Activated naive CD4-positive, alpha-beta T cell treated with anti-CD3 and anti-CD28 coated beads, Interleukin-2, amount 10 ng/mL, durations not matched to agents 7 days and 5 days (primary cell): ENCODE measurements around the gene SNX14.
"Not testable (repeated sequence)": the region's sequence is repeated elsewhere in the genome, so short reads cannot be mapped to it uniquely, and the experiment has no call there.

Experiments
- CTCF ChIA-PET: fragments of 350-600 bp; sonication (Branson Sonifier 250); formaldehyde crosslinking; loops from one replicate; lab custom pipeline; 2021; ENCODE audit warnings: antibody characterized with exemption; lab: Charles Lee
- DNase-seq: peaks from one replicate; pipeline ENCODE4 v3.0.0-alpha.2; 2020
- H3K27ac Mint-ChIP-seq: one replicate; pipeline ENCODE4 v1.8.0; 2021; ENCODE audit warnings: mild to moderate bottlenecking, moderate library complexity, mixed read lengths
- H3K27me3 Mint-ChIP-seq: one replicate; pipeline ENCODE4 v1.8.0; 2021; ENCODE audit warnings: mild to moderate bottlenecking, mixed read lengths
- H3K36me3 Mint-ChIP-seq: one replicate; pipeline ENCODE4 v1.8.0; 2021; ENCODE audit warnings: mixed read lengths
- H3K4me1 Mint-ChIP-seq: one replicate; pipeline ENCODE4 v1.8.0; 2021; ENCODE audit warnings: mixed read lengths
- H3K4me3 Mint-ChIP-seq: one replicate; pipeline ENCODE4 v1.8.0; 2021; ENCODE audit warnings: mild to moderate bottlenecking, moderate library complexity, mixed read lengths
- H3K9me3 Mint-ChIP-seq: one replicate; pipeline ENCODE4 v1.8.0; 2021; ENCODE audit warnings: mixed read lengths

SNX14 gene

DNA sequence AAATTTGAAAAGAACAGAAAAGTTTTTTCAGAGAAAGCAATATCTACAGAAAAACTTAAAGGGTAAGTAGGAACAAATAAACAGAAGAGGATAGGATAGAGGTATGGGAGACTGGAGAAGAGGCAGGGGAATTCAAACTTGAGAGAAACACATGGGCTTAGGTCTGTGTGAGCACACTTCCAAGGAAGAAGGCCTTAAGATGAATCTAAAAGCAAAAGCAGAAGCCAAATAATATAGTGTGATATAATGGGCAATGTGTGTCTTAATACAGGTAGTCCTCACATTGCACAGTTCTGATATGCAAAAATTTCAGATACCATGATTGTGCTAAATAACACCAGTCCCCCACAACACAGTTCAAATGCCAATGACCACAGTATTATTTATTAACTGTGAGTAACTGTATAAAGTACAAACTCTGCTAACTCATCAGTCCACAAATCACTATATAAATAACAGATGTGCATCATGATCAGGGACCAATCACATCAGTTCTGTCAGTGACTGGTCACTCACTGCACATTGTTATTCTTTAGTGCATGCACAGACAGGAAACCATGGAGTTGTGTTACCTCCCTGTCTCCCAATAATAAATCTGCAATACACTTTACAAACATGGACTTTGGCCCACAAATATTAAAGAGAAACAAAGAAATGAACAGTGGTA is 18.6 kb downstream of the SNX14 start:
- DNase-seq, result no peak
- CTCF ChIA-PET, result no interaction called here
- Mint-ChIP-seq H3K27ac (no peak overlapping the region), H3K36me3 (peaks cover 23% of the 10 kb centered on the region), H3K4me1 (no peaks in the 10 kb centered on the region), H3K27me3 (no peaks in the 10 kb centered on the region), H3K9me3 (no peaks in the 10 kb centered on the region), H3K4me3 (no peak overlapping the region)

DNA sequence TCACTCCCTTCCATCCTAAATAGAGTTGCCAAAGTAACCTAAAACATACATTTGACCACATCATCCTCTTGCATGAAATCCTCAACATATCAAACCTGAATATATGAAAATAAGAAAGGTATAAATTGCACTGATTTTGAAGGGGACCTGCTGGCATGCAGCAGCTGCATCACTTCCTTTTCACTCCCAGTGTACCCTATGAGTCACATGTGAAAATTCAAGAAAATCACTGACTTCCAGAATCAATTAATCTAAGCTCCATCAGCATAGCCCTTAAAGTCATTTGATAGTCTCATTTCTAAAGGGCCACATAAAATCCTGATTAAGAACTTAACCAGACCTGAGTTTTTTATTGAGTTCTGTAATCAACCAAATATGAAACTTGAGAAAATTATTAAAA is 24.3 kb downstream of the SNX14 start:
- H3K9me3 Mint-ChIP-seq, result peaks cover under 1% of the 10 kb centered on the region
- H3K36me3 Mint-ChIP-seq, result peaks cover 37% of the 10 kb centered on the region
- no peak overlapping the region for H3K27ac Mint-ChIP-seq
- no peaks in the 10 kb centered on the region for H3K27me3 Mint-ChIP-seq
- CTCF ChIA-PET, result interaction anchor here (1.2 kb wide), 1 partner anchor 23 kb away, joined by 3 read pairs; no protein-coding TSS in a partner anchor
- no peak overlapping the region for H3K4me3 Mint-ChIP-seq
- peaks cover 3% of the 10 kb centered on the region for H3K4me1 Mint-ChIP-seq
- no peak for DNase-seq

DNA sequence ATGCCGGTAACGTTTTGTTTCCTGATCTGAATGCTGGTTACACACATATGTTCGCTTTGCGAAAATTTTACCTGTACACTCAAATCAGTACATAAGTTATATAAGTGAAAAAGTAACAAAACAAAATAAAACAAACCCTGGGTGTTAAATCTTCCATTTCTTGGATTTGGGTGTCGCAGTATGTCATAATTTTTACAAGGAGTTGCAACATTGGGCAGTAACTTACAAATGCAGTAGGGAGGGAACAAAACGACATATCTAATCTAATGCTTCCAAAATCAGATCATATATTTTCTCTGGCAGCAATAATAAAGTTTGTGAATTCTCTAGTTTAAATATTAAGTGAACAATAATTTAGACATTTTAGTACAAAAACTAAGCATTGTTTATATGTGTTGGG is 25.2 kb downstream of the SNX14 start:
- Mint-ChIP-seq H3K36me3 (peaks cover 42% of the 10 kb centered on the region), H3K27ac (no peak overlapping the region), H3K4me3 (no peak overlapping the region), H3K4me1 (peaks cover 3% of the 10 kb centered on the region), H3K9me3 (peaks cover 1% of the 10 kb centered on the region), H3K27me3 (no peaks in the 10 kb centered on the region)
- CTCF ChIA-PET, result no interaction called here
- DNase-seq, result no peak

DNA sequence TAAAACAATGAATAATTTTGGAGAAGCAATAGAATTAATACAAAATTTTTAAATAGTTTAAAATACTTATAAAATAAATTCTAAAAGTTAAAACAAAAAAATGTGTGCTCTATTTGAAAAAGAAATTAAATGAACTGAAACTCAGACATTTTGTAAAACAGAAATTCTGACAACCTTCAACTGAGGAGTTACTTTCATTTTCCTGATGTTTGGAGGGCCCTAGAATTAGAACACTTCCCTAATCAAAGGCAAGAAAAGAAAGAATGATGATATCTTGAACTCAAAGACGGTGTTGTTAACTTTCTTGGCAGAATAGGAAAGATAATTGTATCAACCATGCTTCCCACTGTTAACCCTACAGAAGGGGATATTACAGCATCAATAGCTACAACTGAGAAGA is 27.9 kb downstream of the SNX14 start:
- DNase-seq, result no peak
- no peak overlapping the region for H3K4me3 Mint-ChIP-seq
- CTCF ChIA-PET, result no interaction called here
- H3K4me1 Mint-ChIP-seq, result peaks cover 3% of the 10 kb centered on the region
- no peaks in the 10 kb centered on the region for H3K27me3 Mint-ChIP-seq
- H3K9me3 Mint-ChIP-seq, result peaks cover 1% of the 10 kb centered on the region
- H3K36me3 Mint-ChIP-seq, result peaks cover 28% of the 10 kb centered on the region
- H3K27ac Mint-ChIP-seq, result no peak overlapping the region

DNA sequence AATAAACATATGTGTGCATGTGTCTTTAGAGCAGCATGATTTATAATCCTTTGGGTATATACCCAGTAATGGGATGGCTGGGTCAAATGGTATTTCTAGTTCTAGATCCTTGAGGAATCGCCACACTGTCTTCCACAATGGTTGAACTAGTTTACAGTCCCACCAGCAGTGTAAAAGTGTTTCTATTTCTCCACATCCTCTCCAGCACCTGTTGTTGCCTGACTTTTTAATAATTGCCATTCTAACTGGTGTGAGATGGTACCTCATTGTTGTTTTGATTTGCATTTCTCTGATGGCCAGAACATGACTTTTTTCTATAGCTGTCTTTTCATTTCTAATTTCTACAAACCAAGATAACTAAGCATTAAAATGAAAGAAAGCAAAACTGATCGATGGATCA is 29.4 kb downstream of the SNX14 start:
- CTCF ChIA-PET, DNase-seq, H3K27ac Mint-ChIP-seq, H3K4me1 Mint-ChIP-seq, H3K4me3 Mint-ChIP-seq, H3K27me3 Mint-ChIP-seq, H3K9me3 Mint-ChIP-seq: not testable (repeated sequence)
- H3K36me3 Mint-ChIP-seq, result peaks cover 26% of the 10 kb centered on the region

DNA sequence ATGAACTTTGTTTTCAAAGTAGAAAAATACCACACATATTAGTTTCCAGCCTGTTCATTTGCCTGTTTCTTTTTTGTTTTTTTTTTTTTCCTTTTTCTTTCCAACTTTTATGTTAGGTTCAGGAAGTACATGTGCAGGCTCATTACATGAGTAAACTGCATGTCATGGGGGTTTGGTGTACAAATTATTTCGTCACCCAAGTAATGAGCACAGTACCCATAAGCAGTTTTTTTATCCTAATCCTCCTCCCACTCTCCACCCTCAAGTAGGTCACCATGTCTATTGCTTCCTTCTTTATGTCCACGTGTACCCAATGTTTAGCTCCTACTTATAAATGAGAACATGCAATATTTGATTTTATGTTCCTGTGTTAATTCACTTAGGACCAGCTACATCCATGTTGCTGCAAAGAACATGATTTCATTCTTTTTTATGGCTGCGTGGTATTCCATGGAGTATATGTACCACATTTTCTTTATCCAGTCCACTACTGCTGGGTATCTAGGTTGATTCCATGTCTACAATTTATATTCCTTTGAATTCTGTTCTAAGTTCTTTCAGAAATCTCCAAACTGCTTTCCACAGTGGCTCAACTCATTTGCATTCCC is 31.8 kb downstream of the SNX14 start:
- peaks cover 19% of the 10 kb centered on the region for H3K36me3 Mint-ChIP-seq
- DNase-seq, result no peak
- H3K27ac Mint-ChIP-seq, result no peak overlapping the region
- H3K27me3 Mint-ChIP-seq, result no peaks in the 10 kb centered on the region
- CTCF ChIA-PET, result no interaction called here
- H3K4me3 Mint-ChIP-seq, result no peak overlapping the region
- peaks cover 3% of the 10 kb centered on the region for H3K4me1 Mint-ChIP-seq
- H3K9me3 Mint-ChIP-seq, result peaks cover 1% of the 10 kb centered on the region

DNA sequence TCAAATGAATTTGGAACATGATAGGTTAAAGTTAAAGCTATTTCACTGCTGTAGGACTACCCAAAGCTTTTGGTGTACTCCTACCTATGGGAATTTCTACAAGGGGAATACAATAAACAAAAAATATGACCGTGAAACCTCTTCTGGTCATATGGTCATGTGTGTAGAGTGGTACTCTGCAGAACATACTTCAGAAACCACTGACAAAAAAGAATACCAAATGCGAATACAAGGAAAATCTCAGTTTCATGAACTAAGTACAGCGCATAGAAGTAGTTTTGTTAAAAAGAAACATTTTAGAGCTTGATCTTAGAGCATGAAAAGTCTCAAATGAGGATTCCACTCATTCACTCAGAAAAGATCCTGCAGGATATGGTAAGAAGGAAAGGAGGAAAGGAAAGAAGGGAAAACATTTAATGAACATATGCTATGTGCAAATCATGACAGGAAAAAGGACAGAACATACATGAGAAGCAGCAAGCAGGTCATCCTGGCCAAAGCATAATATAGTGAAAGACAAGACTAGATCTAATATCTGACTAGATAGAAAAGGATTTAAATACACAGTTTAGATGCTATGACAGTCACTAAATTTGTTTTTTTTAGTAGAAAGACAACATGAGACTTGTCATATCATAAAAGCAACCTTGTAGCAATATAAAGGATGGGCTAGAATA is 36.5 kb downstream of the SNX14 start:
- H3K27me3 Mint-ChIP-seq, result no peaks in the 10 kb centered on the region
- no peaks in the 10 kb centered on the region for H3K9me3 Mint-ChIP-seq
- H3K4me1 Mint-ChIP-seq, result no peaks in the 10 kb centered on the region
- no peak overlapping the region for H3K27ac Mint-ChIP-seq
- peaks cover 17% of the 10 kb centered on the region for H3K36me3 Mint-ChIP-seq
- no peak for DNase-seq
- H3K4me3 Mint-ChIP-seq, result no peak overlapping the region
- CTCF ChIA-PET, result no interaction called here

DNA sequence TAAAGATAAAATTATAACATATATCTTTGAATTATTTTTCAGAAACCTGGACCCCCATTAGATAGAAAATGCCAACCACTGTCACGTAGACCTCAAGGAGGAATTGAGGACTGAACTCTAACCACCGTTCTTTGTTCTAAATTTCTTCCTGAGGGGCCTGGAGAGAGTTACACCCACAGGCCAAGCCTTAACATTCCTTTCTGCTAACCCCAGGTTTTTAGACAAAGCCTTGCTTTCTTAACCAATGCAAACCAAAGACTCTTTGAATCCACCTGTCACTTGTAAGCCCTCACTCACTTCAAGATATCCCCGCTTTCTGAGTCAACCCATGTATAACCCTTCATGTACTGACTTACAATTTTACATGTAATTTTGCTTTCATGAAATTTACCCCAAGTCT is 41.0 kb downstream of the SNX14 start:
- Mint-ChIP-seq H3K36me3 (peaks cover 19% of the 10 kb centered on the region), H3K9me3 (peaks cover 5% of the 10 kb centered on the region), H3K4me1 (no peaks in the 10 kb centered on the region), H3K27ac (no peak overlapping the region), H3K27me3 (no peaks in the 10 kb centered on the region), H3K4me3 (no peak overlapping the region)
- CTCF ChIA-PET, result no interaction called here
- DNase-seq, result no peak

DNA sequence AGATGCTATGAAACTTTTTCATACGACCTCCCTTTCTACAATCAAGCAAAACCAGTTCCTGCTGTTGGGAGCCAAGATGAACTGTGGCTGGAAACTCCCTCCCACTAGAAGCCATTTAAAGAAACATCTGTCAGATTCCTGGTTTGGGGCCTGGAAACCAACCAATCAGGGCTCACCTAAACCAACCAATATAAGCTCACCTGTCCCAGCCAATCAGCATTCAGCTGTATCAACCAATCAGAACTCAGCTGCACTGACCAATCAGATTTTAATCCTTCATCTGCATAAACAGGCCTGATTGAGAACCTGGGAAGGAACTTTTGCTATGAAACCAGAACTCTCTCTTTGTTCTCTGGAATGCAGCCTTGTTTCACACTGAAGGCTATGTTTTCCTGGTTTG is 42.4 kb downstream of the SNX14 start:
- no peak overlapping the region for H3K4me3 Mint-ChIP-seq
- H3K27ac Mint-ChIP-seq, result peak overlapping the region; percentile 25
- no peaks in the 10 kb centered on the region for H3K4me1 Mint-ChIP-seq
- CTCF ChIA-PET, result interaction anchor here (1.1 kb wide), 1 partner anchor 14 kb away, joined by 5 read pairs; no protein-coding TSS in a partner anchor
- H3K36me3 Mint-ChIP-seq, result peaks cover 25% of the 10 kb centered on the region
- H3K27me3 Mint-ChIP-seq, result no peaks in the 10 kb centered on the region
- DNase-seq, result no peak
- H3K9me3 Mint-ChIP-seq, result peaks cover 5% of the 10 kb centered on the region

DNA sequence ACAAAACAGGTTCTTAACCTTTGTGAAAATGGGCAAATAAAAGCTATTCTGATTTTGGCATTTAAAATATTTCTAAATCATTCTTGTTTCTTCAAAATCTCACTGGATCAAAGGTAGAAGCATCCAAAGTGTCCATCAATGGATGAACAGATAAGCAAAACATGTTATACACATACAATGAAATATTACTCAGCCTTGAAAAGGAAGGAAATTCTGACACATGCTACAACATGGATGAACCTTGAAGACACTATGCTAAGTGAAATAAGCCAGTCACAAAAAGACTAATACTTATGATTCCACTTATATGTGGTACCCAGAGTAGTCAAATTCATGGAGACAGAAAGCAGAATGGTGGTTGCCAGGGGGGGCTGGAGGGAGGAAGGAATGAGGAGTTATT is 45.9 kb downstream of the SNX14 start:
- Mint-ChIP-seq H3K9me3 (peaks cover 5% of the 10 kb centered on the region), H3K4me1 (no peaks in the 10 kb centered on the region), H3K27ac (no peak overlapping the region), H3K4me3 (no peak overlapping the region), H3K27me3 (no peaks in the 10 kb centered on the region), H3K36me3 (peaks cover 21% of the 10 kb centered on the region)
- CTCF ChIA-PET, result no interaction called here
- DNase-seq, result no peak

DNA sequence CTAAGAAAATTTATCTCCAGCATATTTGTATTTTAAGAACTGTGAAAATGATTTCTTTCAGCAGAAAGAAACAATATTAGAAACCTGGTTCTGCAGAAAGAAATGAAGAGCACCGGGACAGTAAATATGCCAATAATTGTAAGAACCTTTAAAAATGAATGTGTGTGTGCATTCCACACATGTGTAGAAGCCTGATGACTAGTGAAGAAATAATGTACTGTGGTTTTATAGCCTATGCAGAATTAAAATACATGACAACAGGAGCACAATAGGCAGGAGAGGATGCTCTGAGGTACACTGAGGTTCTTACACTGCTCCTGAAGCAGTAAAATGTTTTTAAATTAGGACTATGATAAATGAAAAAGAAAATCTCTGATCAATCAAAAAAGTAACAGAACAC is 48.9 kb downstream of the SNX14 start:
- Mint-ChIP-seq H3K4me1 (no peaks in the 10 kb centered on the region), H3K27me3 (no peaks in the 10 kb centered on the region), H3K4me3 (no peak overlapping the region), H3K27ac (no peak overlapping the region), H3K9me3 (no peaks in the 10 kb centered on the region), H3K36me3 (peaks cover 16% of the 10 kb centered on the region)
- DNase-seq, result no peak
- CTCF ChIA-PET, result interaction anchor here (0.6 kb wide), 1 partner anchor 101 kb away, joined by 5 read pairs; no protein-coding TSS in a partner anchor

DNA sequence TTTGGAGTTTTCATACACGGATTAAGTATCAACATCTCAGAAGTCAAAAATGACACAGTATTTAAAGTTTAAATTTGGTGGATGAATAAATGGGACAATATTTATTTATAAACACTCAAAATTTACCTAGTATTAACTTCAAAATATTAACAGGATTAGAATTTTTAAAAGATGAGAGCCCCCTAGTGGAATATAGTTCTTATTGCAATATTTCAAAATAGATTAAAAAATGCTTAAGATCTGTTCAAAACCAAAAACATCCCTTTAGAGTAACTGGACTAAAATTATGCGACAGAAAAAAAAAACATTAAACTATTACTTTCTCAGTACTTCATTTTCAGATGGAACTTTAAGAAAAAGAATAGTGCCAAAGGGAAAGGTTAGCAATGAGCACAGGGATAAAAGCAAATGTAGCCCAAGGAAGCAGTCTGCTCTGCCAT is 56.6 kb downstream of the SNX14 start:
- Mint-ChIP-seq H3K9me3 (no peaks in the 10 kb centered on the region), H3K4me3 (no peak overlapping the region), H3K27ac (no peak overlapping the region), H3K36me3 (peaks cover 7% of the 10 kb centered on the region), H3K27me3 (no peaks in the 10 kb centered on the region), H3K4me1 (no peaks in the 10 kb centered on the region)
- DNase-seq, result no peak
- CTCF ChIA-PET, result interaction anchor here (0.6 to 2.7 kb wide), 20 partner anchors 9 to 1624 kb away, joined by 3 to 23 read pairs (median 3); no protein-coding TSS in a partner anchor

DNA sequence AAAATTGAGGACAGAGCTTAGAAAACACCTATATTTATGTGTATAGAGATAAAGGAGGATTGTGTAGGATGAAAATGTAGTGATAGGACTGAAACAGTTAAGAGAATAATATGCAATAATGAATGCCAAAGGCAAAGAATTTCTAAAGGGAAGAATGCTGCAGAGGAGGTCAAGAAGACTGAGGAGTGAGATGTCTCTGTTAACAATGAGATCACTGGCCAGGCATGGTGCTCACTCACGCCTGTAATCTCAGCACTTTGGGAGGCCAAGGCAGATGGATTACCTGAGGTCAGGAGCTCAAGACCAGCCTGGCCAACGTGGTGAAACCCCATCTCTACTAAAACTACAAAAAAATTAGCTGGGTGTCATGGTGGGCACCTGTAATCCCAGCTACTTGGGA is 69.4 kb downstream of the SNX14 start:
- DNase-seq, H3K27ac Mint-ChIP-seq, H3K9me3 Mint-ChIP-seq, H3K27me3 Mint-ChIP-seq, H3K4me3 Mint-ChIP-seq, H3K4me1 Mint-ChIP-seq: not testable (repeated sequence)
- H3K36me3 Mint-ChIP-seq, result peaks cover 28% of the 10 kb centered on the region
- CTCF ChIA-PET, result interaction anchor here (1.3 to 1.7 kb wide), 2 partner anchors 13 to 42 kb away, joined by 3 to 4 read pairs; no protein-coding TSS in a partner anchor

DNA sequence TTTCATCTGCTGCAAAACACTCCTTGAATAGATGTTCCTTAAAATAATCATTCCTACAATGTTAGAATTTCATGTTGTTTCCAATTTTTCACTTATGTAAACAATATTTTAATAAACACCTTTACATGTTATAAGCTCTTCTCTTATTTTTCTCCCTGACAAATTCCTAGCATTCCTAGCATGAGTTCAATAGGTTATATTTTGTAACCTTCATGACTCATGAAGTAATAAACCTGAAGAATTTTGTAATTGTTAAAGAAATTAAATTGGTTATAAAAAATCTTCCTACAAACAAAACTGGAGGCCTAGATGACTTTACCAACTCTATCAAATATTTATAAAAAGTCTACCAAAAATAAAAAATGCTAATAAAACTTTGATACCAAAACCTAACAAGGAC is 77.5 kb downstream of the SNX14 start:
- peaks cover 25% of the 10 kb centered on the region for H3K36me3 Mint-ChIP-seq
- DNase-seq, result no peak
- CTCF ChIA-PET, result no interaction called here
- no peaks in the 10 kb centered on the region for H3K4me1 Mint-ChIP-seq
- H3K27ac Mint-ChIP-seq, result no peak overlapping the region
- H3K9me3 Mint-ChIP-seq, result no peaks in the 10 kb centered on the region
- no peak overlapping the region for H3K4me3 Mint-ChIP-seq
- H3K27me3 Mint-ChIP-seq, result no peaks in the 10 kb centered on the region
